ENCODE data around the gene MARCHF2.

MARCHF2 gene

DNA sequence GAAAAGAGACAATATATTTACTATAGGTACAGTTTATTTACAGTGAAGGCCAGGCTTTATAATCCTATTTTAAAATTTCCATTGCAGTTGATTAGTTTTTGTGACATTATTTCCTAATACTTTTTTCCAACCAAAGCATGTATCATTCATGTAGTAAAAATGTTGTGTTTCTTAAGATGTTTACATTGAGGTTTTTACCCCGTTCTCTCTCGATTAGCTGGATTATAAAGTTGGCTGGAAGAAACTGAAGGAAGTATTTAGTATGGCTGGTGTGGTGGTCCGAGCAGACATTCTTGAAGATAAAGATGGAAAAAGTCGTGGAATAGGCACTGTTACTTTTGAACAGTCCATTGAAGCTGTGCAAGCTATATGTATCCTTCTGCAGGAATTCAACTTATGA, 52.9 kb downstream of the MARCHF2 start:
- no peak for ATAC-seq (ENCODE audit: low read depth)
- DNase-seq (ENCODE audit: low spot score), result no peak
- Histone ChIP-seq H3K27ac (ENCODE audit: poor library complexity, severe bottlenecking) (no peak overlapping the region), H3K4me1 (ENCODE audit: insufficient read depth, poor library complexity, severe bottlenecking) (no peaks in the 10 kb centered on the region), H3K4me3 (ENCODE audit: severe bottlenecking) (no peak overlapping the region), H3K27me3 (ENCODE audit: insufficient read depth, poor library complexity, severe bottlenecking) (no peaks in the 10 kb centered on the region), H3K9me3 (ENCODE audit: severe bottlenecking) (no peaks in the 10 kb centered on the region), H3K36me3 (ENCODE audit: low read depth) (peaks cover 100% of the 10 kb centered on the region)
- no peak for TF ChIP-seq CTCF (IDR thresholded peaks at IDR 0.05; ENCODE audit: poor library complexity, severe bottlenecking)

DNA sequence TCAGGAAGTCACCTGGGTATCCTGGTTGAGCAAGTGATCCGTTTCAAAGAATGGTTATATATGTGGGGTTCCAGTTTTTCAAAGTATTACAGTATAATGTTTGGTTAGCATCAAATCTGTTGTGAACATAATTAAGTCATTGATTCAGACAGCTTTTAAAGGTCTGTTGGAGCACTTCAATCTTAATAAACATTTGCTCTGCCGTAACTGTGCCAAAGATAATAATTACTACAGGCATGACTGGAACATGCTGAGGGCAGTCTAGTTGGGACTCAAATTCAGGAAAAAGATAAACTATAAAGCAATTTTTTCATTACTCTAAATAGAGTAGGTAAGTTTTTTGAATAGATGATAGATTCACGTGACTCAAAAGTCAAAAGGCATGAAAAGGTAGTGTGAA, 55.0 kb downstream of the MARCHF2 start:
- H3K36me3 ChIP-seq (ENCODE audit: low read depth), result peaks cover 100% of the 10 kb centered on the region
- H3K4me1 ChIP-seq (ENCODE audit: insufficient read depth, poor library complexity, severe bottlenecking), result no peaks in the 10 kb centered on the region
- no peak overlapping the region for H3K4me3 ChIP-seq (ENCODE audit: severe bottlenecking)
- no peak for TF ChIP-seq CTCF (IDR thresholded peaks at IDR 0.05; ENCODE audit: poor library complexity, severe bottlenecking)
- ATAC-seq (ENCODE audit: low read depth) (no peak), DNase-seq (ENCODE audit: low spot score) (no peak)
- no peak overlapping the region for H3K27ac ChIP-seq (ENCODE audit: poor library complexity, severe bottlenecking)
- H3K9me3 ChIP-seq (ENCODE audit: severe bottlenecking), result no peaks in the 10 kb centered on the region
- H3K27me3 ChIP-seq (ENCODE audit: insufficient read depth, poor library complexity, severe bottlenecking), result no peaks in the 10 kb centered on the region

DNA sequence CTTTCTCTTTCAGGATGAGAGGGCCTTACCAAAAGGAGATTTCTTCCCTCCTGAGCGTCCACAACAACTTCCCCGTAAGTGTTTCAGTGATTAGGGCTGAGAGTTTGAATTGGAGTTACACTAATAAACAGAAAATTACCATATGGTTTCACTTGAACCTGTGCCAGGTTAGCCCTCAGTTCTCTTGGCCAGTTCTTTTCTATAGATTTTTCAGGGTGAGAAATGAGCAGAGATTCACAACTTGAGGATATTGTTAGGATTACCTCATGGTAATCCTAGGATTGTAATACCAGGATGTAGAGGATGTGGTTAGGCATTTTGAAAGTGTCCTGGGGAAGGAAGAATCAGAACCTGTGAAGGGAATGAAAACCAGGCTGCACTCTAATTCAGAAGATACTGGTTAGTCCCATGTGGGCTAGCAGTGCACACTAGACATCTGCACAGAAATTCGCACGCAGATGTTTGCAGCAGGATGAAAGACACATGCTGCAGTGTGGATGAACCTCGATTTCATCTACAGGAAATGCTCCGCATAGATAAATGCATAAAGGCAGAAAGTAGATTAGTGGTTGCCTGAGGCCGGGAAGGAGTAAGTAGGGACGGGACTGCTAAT, 55.8 kb downstream of the MARCHF2 start:
- no peak for TF ChIP-seq CTCF (IDR thresholded peaks at IDR 0.05; ENCODE audit: poor library complexity, severe bottlenecking)
- Histone ChIP-seq H3K27me3 (ENCODE audit: insufficient read depth, poor library complexity, severe bottlenecking) (no peaks in the 10 kb centered on the region), H3K9me3 (ENCODE audit: severe bottlenecking) (no peaks in the 10 kb centered on the region), H3K27ac (ENCODE audit: poor library complexity, severe bottlenecking) (no peak overlapping the region), H3K4me3 (ENCODE audit: severe bottlenecking) (no peak overlapping the region), H3K36me3 (ENCODE audit: low read depth) (peaks cover 100% of the 10 kb centered on the region), H3K4me1 (ENCODE audit: insufficient read depth, poor library complexity, severe bottlenecking) (no peaks in the 10 kb centered on the region)
- DNase-seq (ENCODE audit: low spot score) (no peak), ATAC-seq (ENCODE audit: low read depth) (no peak)

DNA sequence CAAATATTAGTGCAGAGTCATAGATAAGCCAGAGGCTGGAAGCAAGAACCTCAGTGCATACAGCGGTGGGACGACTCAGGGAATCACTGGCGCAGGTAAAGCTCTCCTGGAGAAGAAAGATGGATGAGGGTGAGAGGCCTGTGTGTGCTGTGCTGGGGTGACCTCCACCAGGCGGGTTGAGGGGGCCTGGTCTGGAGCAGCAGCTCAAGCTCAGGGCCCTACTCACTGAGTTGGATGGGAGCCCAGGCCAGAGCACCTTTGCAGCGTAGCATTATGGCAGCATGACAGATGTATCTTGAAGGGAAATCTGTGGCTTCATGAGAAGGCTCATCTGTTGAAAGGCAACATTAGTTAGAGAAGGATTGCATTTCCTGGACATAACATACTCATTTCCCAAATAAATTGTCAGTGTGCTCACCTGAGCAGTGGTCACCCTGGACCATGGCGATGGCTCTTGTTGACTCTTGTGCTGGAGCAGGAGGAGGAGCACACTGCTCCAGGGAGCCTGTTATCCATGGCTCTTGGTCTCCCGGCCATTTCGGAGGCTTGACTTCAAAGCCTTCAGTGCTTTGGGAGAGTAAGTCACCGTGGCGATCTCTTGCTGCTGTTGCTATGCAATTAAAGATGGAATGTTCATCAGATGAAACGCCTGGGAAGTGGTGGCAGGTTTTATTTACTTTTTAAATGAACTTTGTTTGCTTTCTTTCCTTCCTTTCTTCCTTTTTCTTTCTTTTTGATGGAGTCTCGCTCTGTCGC, 56.7 kb downstream of the MARCHF2 start:
- Histone ChIP-seq H3K9me3 (ENCODE audit: severe bottlenecking) (no peaks in the 10 kb centered on the region), H3K4me3 (ENCODE audit: severe bottlenecking) (no peak overlapping the region), H3K4me1 (ENCODE audit: insufficient read depth, poor library complexity, severe bottlenecking) (no peaks in the 10 kb centered on the region), H3K27me3 (ENCODE audit: insufficient read depth, poor library complexity, severe bottlenecking) (no peaks in the 10 kb centered on the region), H3K27ac (ENCODE audit: poor library complexity, severe bottlenecking) (no peak overlapping the region), H3K36me3 (ENCODE audit: low read depth) (peaks cover 100% of the 10 kb centered on the region)
- DNase-seq (ENCODE audit: low spot score) (no peak), ATAC-seq (ENCODE audit: low read depth) (no peak)
- no peak for TF ChIP-seq CTCF (IDR thresholded peaks at IDR 0.05; ENCODE audit: poor library complexity, severe bottlenecking)
